Activated T-helper 2 cell treated with anti-CD3 and anti-CD28 coated beads, Interferon-gamma antibody, Interleukin-2, Interleukin-4, amounts not matched to agents 10 μg/mL and 5 μg/mL and 100 μg/mL, durations not matched to agents 14 hours and 24 hours and 36 hours (primary cell): ENCODE results near the gene TTLL10. TPM values are rescaled to one million over a fixed set of nuclear protein-coding genes. Genes with fewer than 3 reads are reported as not detected.

Source experiments
- DNase-seq: peaks from one replicate; pipeline ENCODE4 v3.0.0; 2021; ENCODE audit warnings: low spot score
- H3K27ac Mint-ChIP-seq: one replicate; pipeline ENCODE4 v1.8.0; 2021; ENCODE audit warnings: mixed read lengths
- H3K27me3 Mint-ChIP-seq: one replicate; pipeline ENCODE4 v1.8.0; 2021; ENCODE audit warnings: low read depth, mixed read lengths
- H3K36me3 Mint-ChIP-seq: one replicate; pipeline ENCODE4 v1.8.0; 2021; ENCODE audit warnings: low read depth, mixed read lengths
- H3K4me1 Mint-ChIP-seq: one replicate; pipeline ENCODE4 v1.8.0; 2021; ENCODE audit warnings: low read depth, mixed read lengths
- H3K4me3 Mint-ChIP-seq: one replicate; pipeline ENCODE4 v1.8.0; 2021; ENCODE audit warnings: low read depth, mild to moderate bottlenecking, moderate library complexity, mixed read lengths
- H3K9me3 Mint-ChIP-seq: one replicate; pipeline ENCODE4 v1.8.0; 2021; ENCODE audit warnings: mixed read lengths
- intact Hi-C: fragments of 100-400 bp; cut with micrococcal nuclease; formaldehyde crosslinking; loops from one replicate; pipeline ENCODE4 v1.15.1; 2023
- total RNA-seq: library from RNA; stranded (reverse); gene quantifications from 2 replicates; pipeline ENCODE4 v1.2.3, GENCODE V29; 2022

Gene TTLL10
- total RNA-seq, 1 donor from 2014 or later = not detected

- peaks cover 23% of the 10 kb centered on the region for H3K4me1 Mint-ChIP-seq
- peaks cover 37% of the 10 kb centered on the region for H3K36me3 Mint-ChIP-seq
- DNase-seq = no peak
- intact Hi-C loops = loop anchor here (5.0 kb wide), 1 partner anchor 38 kb away; the partner anchor contains the start of gene UBE2J2
- peak overlapping the region; percentile 49 for H3K27ac Mint-ChIP-seq
- H3K27me3 Mint-ChIP-seq = no peaks in the 10 kb centered on the region
- H3K9me3 Mint-ChIP-seq = no peaks in the 10 kb centered on the region
- H3K4me3 Mint-ChIP-seq = peak overlapping the region; percentile 78
Observed at GRCh38 chr1:1234180-1234808, 60.6 kb downstream of the TTLL10 start.

- H3K4me3 Mint-ChIP-seq = no peak overlapping the region
- H3K36me3 Mint-ChIP-seq = peaks cover 28% of the 10 kb centered on the region
- peaks cover 14% of the 10 kb centered on the region for H3K4me1 Mint-ChIP-seq
- no peaks in the 10 kb centered on the region for H3K9me3 Mint-ChIP-seq
- no peak for DNase-seq
- H3K27me3 Mint-ChIP-seq = no peaks in the 10 kb centered on the region
- intact Hi-C loops = no loop called here
- no peak overlapping the region for H3K27ac Mint-ChIP-seq
Observed at GRCh38 chr1:1235016-1235744, 61.5 kb downstream of the TTLL10 start.

- DNase-seq = no peak
- Mint-ChIP-seq H3K4me3 (no peak overlapping the region), H3K4me1 (peaks cover 9% of the 10 kb centered on the region), H3K27me3 (no peaks in the 10 kb centered on the region), H3K36me3 (peaks cover 19% of the 10 kb centered on the region), H3K27ac (no peak overlapping the region), H3K9me3 (no peaks in the 10 kb centered on the region)
- intact Hi-C loops = no loop called here
Observed at GRCh38 chr1:1236176-1236763, 62.6 kb downstream of the TTLL10 start.

- peaks cover 19% of the 10 kb centered on the region for H3K36me3 Mint-ChIP-seq
- peaks cover 9% of the 10 kb centered on the region for H3K4me1 Mint-ChIP-seq
- H3K27me3 Mint-ChIP-seq = no peaks in the 10 kb centered on the region
- H3K27ac Mint-ChIP-seq = no peak overlapping the region
- H3K9me3 Mint-ChIP-seq = no peaks in the 10 kb centered on the region
- intact Hi-C loops = no loop called here
- no peak overlapping the region for H3K4me3 Mint-ChIP-seq
- DNase-seq = no peak
Observed at GRCh38 chr1:1236945-1237873, 63.5 kb downstream of the TTLL10 start.

GRCh38 chr1:1237874-1238701, 64.4 kb downstream of the TTLL10 start:
- DNase-seq = no peak
- no peaks in the 10 kb centered on the region for H3K27me3 Mint-ChIP-seq
- H3K9me3 Mint-ChIP-seq = no peaks in the 10 kb centered on the region
- H3K4me1 Mint-ChIP-seq = peaks cover 9% of the 10 kb centered on the region
- peaks cover 19% of the 10 kb centered on the region for H3K36me3 Mint-ChIP-seq
- no peak overlapping the region for H3K27ac Mint-ChIP-seq
- no peak overlapping the region for H3K4me3 Mint-ChIP-seq
- intact Hi-C loops = no loop called here

- intact Hi-C loops = no loop called here
- H3K4me3 Mint-ChIP-seq = no peak overlapping the region
- H3K27me3 Mint-ChIP-seq = no peaks in the 10 kb centered on the region
- H3K4me1 Mint-ChIP-seq = peaks cover 6% of the 10 kb centered on the region
- no peak for DNase-seq
- peaks cover 15% of the 10 kb centered on the region for H3K36me3 Mint-ChIP-seq
- H3K9me3 Mint-ChIP-seq = no peaks in the 10 kb centered on the region
- H3K27ac Mint-ChIP-seq = no peak overlapping the region
Observed at GRCh38 chr1:1238702-1239178, 65.1 kb downstream of the TTLL10 start.

GRCh38 chr1:1239227-1239613, 65.5 kb downstream of the TTLL10 start:
- H3K9me3 Mint-ChIP-seq = no peaks in the 10 kb centered on the region

GRCh38 chr1:1239614-1240347, 66.1 kb downstream of the TTLL10 start:
- DNase-seq = no peak
- Mint-ChIP-seq H3K9me3 (no peaks in the 10 kb centered on the region), H3K4me1 (no peaks in the 10 kb centered on the region), H3K4me3 (no peak overlapping the region), H3K27me3 (no peaks in the 10 kb centered on the region), H3K27ac (no peak overlapping the region), H3K36me3 (peaks cover 4% of the 10 kb centered on the region)
- intact Hi-C loops = no loop called here

More at GRCh38 chr1:1239227-1239613, 65.5 kb downstream of the TTLL10 start:
- Mint-ChIP-seq H3K4me3 (no peak overlapping the region), H3K27me3 (no peaks in the 10 kb centered on the region), H3K4me1 (peaks cover under 1% of the 10 kb centered on the region), H3K27ac (no peak overlapping the region), H3K36me3 (peaks cover 10% of the 10 kb centered on the region)
- intact Hi-C loops = no loop called here
- no peak for DNase-seq

GRCh38 chr1:1240348-1240732, 66.7 kb downstream of the TTLL10 start:
- no peaks in the 10 kb centered on the region for H3K36me3 Mint-ChIP-seq
- intact Hi-C loops = no loop called here
- H3K4me1 Mint-ChIP-seq = no peaks in the 10 kb centered on the region
- DNase-seq = no peak
- H3K27me3 Mint-ChIP-seq = no peaks in the 10 kb centered on the region
- H3K27ac Mint-ChIP-seq = no peak overlapping the region
- no peak overlapping the region for H3K4me3 Mint-ChIP-seq
- no peaks in the 10 kb centered on the region for H3K9me3 Mint-ChIP-seq

- no peak overlapping the region for H3K4me3 Mint-ChIP-seq
- no peaks in the 10 kb centered on the region for H3K9me3 Mint-ChIP-seq
- no peaks in the 10 kb centered on the region for H3K36me3 Mint-ChIP-seq
- intact Hi-C loops = no loop called here
- H3K4me1 Mint-ChIP-seq = no peaks in the 10 kb centered on the region
- no peak for DNase-seq
- no peaks in the 10 kb centered on the region for H3K27me3 Mint-ChIP-seq
- no peak overlapping the region for H3K27ac Mint-ChIP-seq
Observed at GRCh38 chr1:1240822-1241587, 67.3 kb downstream of the TTLL10 start.
